ENCODE measurements around the gene RALGAPA2. TPM values are rescaled to one million over a fixed set of nuclear protein-coding genes. Genes with fewer than 3 reads are reported as not detected.

The RALGAPA2 gene
- total and polyA plus RNA-seq, 2 of the 13 experiments (the other 11 are each of a cell fraction or from before 2014, with no cell fraction given): 13.8 to 17.7 TPM

- TF ChIP-seq ZNF331 (CRISPR knock-in tag; IDR thresholded peaks at IDR 0.05) (no peak), ZNF501 (CRISPR knock-in tag; IDR thresholded peaks at IDR 0.05) (no peak)
- no peaks in the 10 kb centered on the region for H3K27me3 ChIP-seq (ENCODE audit: control insufficient read depth in 1 of 2, insufficient read depth in 2 of 2, low read length in 2 of 2)
- H3K27ac ChIP-seq (ENCODE audit: extremely low read length, insufficient read depth, low read length): no peak overlapping the region
- no peak overlapping the region for H3K9ac ChIP-seq (ENCODE audit: insufficient read depth, low read depth, low read length)
- intact Hi-C loops (cut with micrococcal nuclease; ENCODE audit: unreplicated experiment): no loop called here
- no peaks in the 10 kb centered on the region for H4K20me1 ChIP-seq (ENCODE audit: insufficient read depth, low read length)
- H3K4me1 ChIP-seq (ENCODE audit: insufficient read depth, low read length): no peaks in the 10 kb centered on the region
- H3K79me2 ChIP-seq (ENCODE audit: insufficient read depth, low read length): no peaks in the 10 kb centered on the region
- peaks cover 8 to 23% of the 10 kb centered on the region in 2 experiments for H3K36me3 ChIP-seq (replicated peaks in 1 of 2; ENCODE audit: control insufficient read depth in 1 of 2, insufficient read depth in 2 of 2, low read length in 2 of 2)
- no peak overlapping the region for H2AFZ ChIP-seq (ENCODE audit: low read length)
- 98% methylated on average over 2 of the region's 2 CpGs for WGBS (ENCODE audit: low lambda C conversion rate)
- ATAC-seq (no peak), DNase-seq (ENCODE audit: low spot score) (no peak), FAIRE-seq (no peak)
- POLR2A ChIA-PET: no interaction called here
- in situ Hi-C loops (cut with HindIII; ENCODE audit: extremely low pct_ligation_motif_present, low pct_unique_long_range_greater_than_20kb): no loop called here
- CTCF ChIA-PET (ENCODE audit: low intra/inter-chr PET ratio, low total read pairs): no interaction called here
- no TSS peak for BruUV-seq (replicated peaks)
- no peak overlapping the region for H3K4me3 ChIP-seq (replicated peaks in 1 of 3; ENCODE audit: insufficient read depth in 1 of 3, low read depth in 2 of 3, low read length in 3 of 3)
- no peak overlapping the region for H3K4me2 ChIP-seq (ENCODE audit: low read depth, low read length)
- no peaks in the 10 kb centered on the region for H3K9me3 ChIP-seq (ENCODE audit: low read length)
Measured at GRCh38 chr20:20505554-20505953, 206.9 kb downstream of the RALGAPA2 start.

DNA sequence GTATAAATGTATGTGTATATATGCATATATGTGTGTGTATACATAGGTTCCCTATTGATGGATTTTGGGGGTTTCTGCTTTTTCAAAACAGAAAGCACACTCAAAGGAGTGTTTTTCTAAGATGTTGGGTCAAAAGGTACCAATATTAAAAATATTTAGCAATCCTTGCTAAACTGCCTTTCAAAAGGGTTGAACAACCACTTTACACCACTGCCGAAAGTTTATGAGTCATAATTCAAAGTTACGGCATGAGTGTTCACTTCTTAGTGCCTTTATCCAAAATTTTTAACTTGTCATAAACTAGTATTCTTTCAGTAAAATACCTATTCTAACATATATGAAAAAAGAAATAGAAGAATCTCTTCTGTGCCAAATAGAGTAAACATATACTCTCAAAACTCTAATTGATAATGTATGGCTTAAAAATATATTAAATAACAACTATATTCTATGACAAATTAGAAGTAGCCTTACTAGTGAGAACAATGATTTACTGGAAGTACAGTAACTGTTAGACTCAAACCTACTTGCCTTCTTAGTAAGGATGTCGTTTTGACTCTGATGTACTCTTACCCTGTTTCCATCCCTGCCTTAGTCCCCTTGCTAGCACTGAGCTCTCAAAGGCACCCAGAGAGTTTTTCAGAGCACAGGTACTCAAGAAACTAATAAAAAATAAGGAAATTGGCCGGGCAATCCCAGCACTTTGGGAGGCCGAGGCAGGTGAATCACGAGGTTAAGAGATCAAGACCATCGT, 208.5 kb downstream of the RALGAPA2 start:
- POLR2A ChIA-PET: no interaction called here
- FAIRE-seq (no peak), ATAC-seq (no peak), DNase-seq (ENCODE audit: low spot score) (no peak)
- H3K4me3 ChIP-seq (replicated peaks in 1 of 3; ENCODE audit: insufficient read depth in 1 of 3, low read depth in 2 of 3, low read length in 3 of 3): no peak overlapping the region
- H3K4me2 ChIP-seq (ENCODE audit: low read depth, low read length): no peak overlapping the region
- BruUV-seq (replicated peaks): no TSS peak
- H3K4me1 ChIP-seq (ENCODE audit: insufficient read depth, low read length): no peaks in the 10 kb centered on the region
- CTCF ChIA-PET (ENCODE audit: low intra/inter-chr PET ratio, low total read pairs): no interaction called here
- H3K27ac ChIP-seq (ENCODE audit: extremely low read length, insufficient read depth, low read length): no peak overlapping the region
- H3K36me3 ChIP-seq (replicated peaks in 1 of 2; ENCODE audit: control insufficient read depth in 1 of 2, insufficient read depth in 2 of 2, low read length in 2 of 2): peaks cover 11 to 30% of the 10 kb centered on the region in 2 experiments
- H3K79me2 ChIP-seq (ENCODE audit: insufficient read depth, low read length): no peaks in the 10 kb centered on the region
- H3K27me3 ChIP-seq (ENCODE audit: control insufficient read depth in 1 of 2, insufficient read depth in 2 of 2, low read length in 2 of 2): no peaks in the 10 kb centered on the region
- no peak overlapping the region for H3K9ac ChIP-seq (ENCODE audit: insufficient read depth, low read depth, low read length)
- H3K9me3 ChIP-seq (ENCODE audit: low read length): no peaks in the 10 kb centered on the region
- no peaks in the 10 kb centered on the region for H4K20me1 ChIP-seq (ENCODE audit: insufficient read depth, low read length)
- intact Hi-C loops (cut with micrococcal nuclease; ENCODE audit: unreplicated experiment): no loop called here
- WGBS (ENCODE audit: low lambda C conversion rate): 92% methylated on average over 7 of the region's 7 CpGs
- TF ChIP-seq ZNF572 (CRISPR knock-in tag; IDR thresholded peaks at IDR 0.05): no peak
- no peak for TF ChIP-seq NR1H2 (CRISPR knock-in tag; IDR thresholded peaks at IDR 0.05; ENCODE audit: borderline replicate concordance, low read depth)
- TF ChIP-seq NFE2L1 (CRISPR knock-in tag; IDR thresholded peaks at IDR 0.05; ENCODE audit: borderline replicate concordance): no peak
- TF ChIP-seq GTF3A (CRISPR knock-in tag; conservative IDR thresholded peaks at IDR 0.05): no peak
- no peak for TF ChIP-seq TRIM22 (IDR thresholded peaks at IDR 0.05)
- no peak overlapping the region for H2AFZ ChIP-seq (ENCODE audit: low read length)
- in situ Hi-C loops (cut with HindIII; ENCODE audit: extremely low pct_ligation_motif_present, low pct_unique_long_range_greater_than_20kb): no loop called here

Data from HepG2 (cell line).